Caco-2 (cell line): ENCODE measurements around the gene SLIT3. TPM values are rescaled to one million over a fixed set of nuclear protein-coding genes. Genes with fewer than 3 reads are reported as not detected.

ENCODE experiments used
- BruUV-seq: library from RNA; stranded (reverse); fragments of 400-500 nt; replicated peaks from 2 replicates; lab custom pipeline; 2021; lab: Mats Ljungman, UMichigan
- CTCF ChIA-PET: fragments of 300-600 bp; sonication (Branson Sonifier 250); formaldehyde crosslinking; loops from one replicate; lab custom pipeline; 2022; ENCODE audit warnings: antibody characterized with exemption; lab: Charles Lee
- POLR2A ChIA-PET: fragments of 300-600 bp; sonication (Branson Sonifier 250); formaldehyde crosslinking; loops from one replicate; lab custom pipeline; 2022; ENCODE audit warnings: antibody characterized with exemption; lab: Charles Lee
- DNase-seq, 2 experiments: peaks; one replicate each; pipeline versions ENCODE4 v3.0.0 to v3.0.0-alpha.2; 2020 to 2022
- H3K27me3 ChIP-seq: replicated peaks from 2 replicates; pipeline ENCODE4 v1.6.0; 2011; ENCODE audit warnings: low read length; ENCODE audit not compliant: control insufficient read depth, insufficient read depth
- H3K36me3 ChIP-seq: 2 replicates; pipeline ENCODE4 v1.5.1; 2011; ENCODE audit warnings: low read length; ENCODE audit not compliant: control insufficient read depth, insufficient read depth
- H3K4me1 ChIP-seq: fragments of 250-450 bp; sonication (Bioruptor Pico); 2 replicates; pipeline ENCODE4 v1.5.1; 2020; ENCODE audit warnings: mild to moderate bottlenecking
- H3K4me3 ChIP-seq: 2 replicates; pipeline ENCODE4 v1.5.1; 2011; ENCODE audit warnings: low read depth, mild to moderate bottlenecking, control low read depth, low read length
- H3K9me3 ChIP-seq: fragments of 250-450 bp; sonication (Bioruptor Pico); 2 replicates; pipeline ENCODE4 v1.5.1; 2020; ENCODE audit warnings: mild to moderate bottlenecking, moderate library complexity
- H3K27ac Mint-ChIP-seq: one replicate; pipeline ENCODE4 v1.8.0; 2022; ENCODE audit warnings: mixed read lengths; ENCODE audit not compliant: unreplicated experiment
- H3K27me3 Mint-ChIP-seq: one replicate; pipeline ENCODE4 v1.8.0; 2022; ENCODE audit warnings: mixed read lengths; ENCODE audit not compliant: insufficient read depth, unreplicated experiment
- H3K36me3 Mint-ChIP-seq: one replicate; pipeline ENCODE4 v1.8.0; 2022; ENCODE audit warnings: mild to moderate bottlenecking, mixed read lengths; ENCODE audit not compliant: insufficient read depth, unreplicated experiment
- H3K4me1 Mint-ChIP-seq: one replicate; pipeline ENCODE4 v1.8.0; 2022; ENCODE audit warnings: low read depth, mixed read lengths; ENCODE audit not compliant: unreplicated experiment
- H3K4me3 Mint-ChIP-seq: one replicate; pipeline ENCODE4 v1.8.0; 2022; ENCODE audit warnings: mild to moderate bottlenecking, moderate library complexity, mixed read lengths; ENCODE audit not compliant: unreplicated experiment
- H3K9me3 Mint-ChIP-seq: one replicate; pipeline ENCODE4 v1.8.0; 2022; ENCODE audit warnings: mixed read lengths; ENCODE audit not compliant: unreplicated experiment
- CTCF ChIP-seq, 2 experiments: fragments of 200-600 bp in 1 of 2; IDR thresholded peaks; 1 replicate in 1 of 2; 2 replicates in 1 of 2; pipeline versions ENCODE4 v1.5.1 to v1.8.0; 2011 to 2022; ENCODE audit warnings: antibody characterized with exemption in 1 of 2, control low read depth in 1 of 2, inconsistent platforms in 1 of 2, low read depth in 1 of 2, low read length in 1 of 2, mild to moderate bottlenecking in 1 of 2, moderate library complexity in 1 of 2; ENCODE audit not compliant: insufficient read depth in 1 of 2, severe bottlenecking in 1 of 2, unreplicated experiment in 1 of 2
- intact Hi-C: fragments of 100-400 bp; cut with micrococcal nuclease; formaldehyde crosslinking; loops from one replicate; pipeline ENCODE4 v1.10.0; 2022; ENCODE audit not compliant: unreplicated experiment
- total RNA-seq: library from RNA; stranded (reverse); gene quantifications from 2 replicates; pipeline ENCODE4 v1.2.3, GENCODE V29; 2022

Gene SLIT3
- total RNA-seq, 1 experiment from 2014 or later, result 2.1 TPM

- no peaks in the 10 kb centered on the region; the same call in 1 of the 2 replicates for H3K27me3 ChIP-seq
- H3K36me3 Mint-ChIP-seq, result no peaks in the 10 kb centered on the region
- peaks cover 8% of the 10 kb centered on the region for H3K27me3 Mint-ChIP-seq
- H3K4me3 ChIP-seq, result no peak overlapping the region
- H3K4me3 Mint-ChIP-seq, result no peak overlapping the region
- H3K27ac Mint-ChIP-seq, result no peak overlapping the region
- no peaks in the 10 kb centered on the region for H3K9me3 ChIP-seq
- H3K36me3 ChIP-seq, result no peaks in the 10 kb centered on the region
- no peaks in the 10 kb centered on the region for H3K9me3 Mint-ChIP-seq
- ChIA-PET POLR2A (no interaction called here), CTCF (no interaction called here)
- TF ChIP-seq CTCF (IDR thresholded peaks at IDR 0.05; ENCODE audit: insufficient read depth in 1 of 2, low read depth in 1 of 2, low read length in 1 of 2, severe bottlenecking in 1 of 2, unreplicated experiment in 1 of 2), result no peak
- no peak for DNase-seq
- H3K4me1 ChIP-seq, result no peaks in the 10 kb centered on the region
- intact Hi-C loops, result no loop called here
- BruUV-seq, result no TSS peak
- H3K4me1 Mint-ChIP-seq, result no peaks in the 10 kb centered on the region
Observed at GRCh38 chr5:168802337-168802736, 498.6 kb downstream of the SLIT3 start.

GRCh38 chr5:168801567-168801966 is 499.4 kb downstream of the SLIT3 start:
- Mint-ChIP-seq H3K36me3 (no peaks in the 10 kb centered on the region), H3K4me1 (no peaks in the 10 kb centered on the region), H3K27ac (no peak overlapping the region), H3K4me3 (no peak overlapping the region), H3K27me3 (peaks cover 8% of the 10 kb centered on the region), H3K9me3 (no peaks in the 10 kb centered on the region)
- ChIA-PET CTCF (no interaction called here), POLR2A (no interaction called here)
- DNase-seq, result no peak
- Histone ChIP-seq H3K4me3 (no peak overlapping the region), H3K36me3 (no peaks in the 10 kb centered on the region), H3K4me1 (no peaks in the 10 kb centered on the region), H3K9me3 (no peaks in the 10 kb centered on the region), H3K27me3 (no peaks in the 10 kb centered on the region; the same call in 1 of the 2 replicates)
- TF ChIP-seq CTCF (IDR thresholded peaks at IDR 0.05; ENCODE audit: insufficient read depth in 1 of 2, low read depth in 1 of 2, low read length in 1 of 2, severe bottlenecking in 1 of 2, unreplicated experiment in 1 of 2), result no peak
- intact Hi-C loops, result no loop called here
- no TSS peak for BruUV-seq

GRCh38 chr5:168800701-168801100 is 500.2 kb downstream of the SLIT3 start:
- Mint-ChIP-seq H3K9me3 (no peaks in the 10 kb centered on the region), H3K27ac (no peak overlapping the region), H3K4me1 (no peaks in the 10 kb centered on the region), H3K36me3 (no peaks in the 10 kb centered on the region), H3K27me3 (peaks cover 8% of the 10 kb centered on the region), H3K4me3 (no peak overlapping the region)
- intact Hi-C loops, result no loop called here
- POLR2A ChIA-PET, result no interaction called here
- Histone ChIP-seq H3K4me3 (no peak overlapping the region), H3K9me3 (no peaks in the 10 kb centered on the region), H3K27me3 (no peaks in the 10 kb centered on the region), H3K4me1 (no peaks in the 10 kb centered on the region), H3K36me3 (no peaks in the 10 kb centered on the region)
- TF ChIP-seq CTCF (IDR thresholded peaks at IDR 0.05; ENCODE audit: insufficient read depth in 1 of 2, low read depth in 1 of 2, low read length in 1 of 2, severe bottlenecking in 1 of 2, unreplicated experiment in 1 of 2), result no peak
- CTCF ChIA-PET, result no interaction called here
- DNase-seq, result no peak
- BruUV-seq, result no TSS peak
